Measurements from ENCODE around the gene PI4KA.
"Not testable (repeated sequence)": the region's sequence is repeated elsewhere in the genome, so short reads cannot be mapped to it uniquely, and the experiment has no call there.

DNA sequence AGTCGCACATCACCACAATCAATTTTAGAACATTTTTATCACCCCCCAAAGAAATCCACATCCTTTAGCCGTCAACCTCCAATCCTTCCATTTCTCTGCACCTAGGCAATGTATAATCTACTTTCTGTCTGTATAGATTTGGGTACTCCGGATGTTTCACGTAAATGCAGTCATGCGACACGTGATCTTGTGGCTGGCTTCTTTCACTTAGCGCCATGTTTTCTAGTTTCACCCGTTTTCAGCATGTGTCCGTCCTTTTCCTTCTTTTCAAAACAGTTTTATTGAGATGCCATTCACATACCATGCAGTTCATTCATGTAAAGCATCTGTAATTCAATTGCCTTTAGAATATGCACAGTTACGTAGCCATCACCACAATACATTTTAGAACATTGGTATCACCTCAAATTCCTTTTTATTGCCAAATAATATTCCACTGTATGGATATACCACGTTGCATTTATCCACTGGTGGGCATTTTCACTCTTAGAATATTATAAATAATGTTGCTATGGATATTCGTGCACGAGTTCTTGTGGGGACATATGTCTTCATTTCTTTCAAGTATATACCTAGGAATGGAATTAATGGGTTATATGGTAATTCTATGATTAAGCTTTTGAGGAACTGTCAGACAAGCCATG lies 179.7 kb downstream of the PI4KA start:
- TF ChIP-seq, protein P1, sequence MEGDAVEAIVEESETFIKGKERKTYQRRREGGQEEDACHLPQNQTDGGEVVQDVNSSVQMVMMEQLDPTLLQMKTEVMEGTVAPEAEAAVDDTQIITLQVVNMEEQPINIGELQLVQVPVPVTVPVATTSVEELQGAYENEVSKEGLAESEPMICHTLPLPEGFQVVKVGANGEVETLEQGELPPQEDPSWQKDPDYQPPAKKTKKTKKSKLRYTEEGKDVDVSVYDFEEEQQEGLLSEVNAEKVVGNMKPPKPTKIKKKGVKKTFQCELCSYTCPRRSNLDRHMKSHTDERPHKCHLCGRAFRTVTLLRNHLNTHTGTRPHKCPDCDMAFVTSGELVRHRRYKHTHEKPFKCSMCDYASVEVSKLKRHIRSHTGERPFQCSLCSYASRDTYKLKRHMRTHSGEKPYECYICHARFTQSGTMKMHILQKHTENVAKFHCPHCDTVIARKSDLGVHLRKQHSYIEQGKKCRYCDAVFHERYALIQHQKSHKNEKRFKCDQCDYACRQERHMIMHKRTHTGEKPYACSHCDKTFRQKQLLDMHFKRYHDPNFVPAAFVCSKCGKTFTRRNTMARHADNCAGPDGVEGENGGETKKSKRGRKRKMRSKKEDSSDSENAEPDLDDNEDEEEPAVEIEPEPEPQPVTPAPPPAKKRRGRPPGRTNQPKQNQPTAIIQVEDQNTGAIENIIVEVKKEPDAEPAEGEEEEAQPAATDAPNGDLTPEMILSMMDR (IDR thresholded peaks at IDR 0.05), result not testable (repeated sequence)
- TF ChIP-seq POLR2A (IDR thresholded peaks at IDR 0.05), result not testable (repeated sequence)

Data from right lobe of liver (tissue), 4 donors.